GM12865 (cell line): ENCODE measurements around the gene KYAT1.

Experiments
- DNase-seq: peaks from one replicate; pipeline ENCODE4 v3.0.0; 2010; ENCODE audit warnings: low read depth
- H3K4me3 ChIP-seq: 2 replicates; pipeline ENCODE4 v1.5.1; 2011; ENCODE audit warnings: mild to moderate bottlenecking, low read depth, low read length, control low read depth
- TF ChIP-seq, protein P1 (sequence below): IDR thresholded peaks from 2 replicates; pipeline ENCODE4 v1.5.1; 2011; ENCODE audit warnings: low read length, control low read depth, low read depth, inconsistent platforms; ENCODE audit not compliant: insufficient read depth; ENCODE audit errors: missing control alignments

The KYAT1 gene

DNA sequence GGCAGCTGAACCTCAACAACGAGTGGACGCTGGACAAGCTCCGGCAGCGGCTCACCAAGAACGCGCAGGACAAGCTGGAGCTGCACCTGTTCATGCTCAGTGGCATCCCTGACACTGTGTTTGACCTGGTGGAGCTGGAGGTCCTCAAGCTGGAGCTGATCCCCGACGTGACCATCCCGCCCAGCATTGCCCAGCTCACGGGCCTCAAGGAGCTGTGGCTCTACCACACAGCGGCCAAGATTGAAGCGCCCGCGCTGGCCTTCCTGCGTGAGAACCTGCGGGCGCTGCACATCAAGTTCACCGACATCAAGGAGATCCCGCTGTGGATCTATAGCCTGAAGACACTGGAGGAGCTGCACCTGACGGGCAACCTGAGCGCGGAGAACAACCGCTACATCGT, 26.6 kb upstream of the KYAT1 start:
- no peak overlapping the region for H3K4me3 ChIP-seq
- no peak for DNase-seq
- TF ChIP-seq, protein P1, sequence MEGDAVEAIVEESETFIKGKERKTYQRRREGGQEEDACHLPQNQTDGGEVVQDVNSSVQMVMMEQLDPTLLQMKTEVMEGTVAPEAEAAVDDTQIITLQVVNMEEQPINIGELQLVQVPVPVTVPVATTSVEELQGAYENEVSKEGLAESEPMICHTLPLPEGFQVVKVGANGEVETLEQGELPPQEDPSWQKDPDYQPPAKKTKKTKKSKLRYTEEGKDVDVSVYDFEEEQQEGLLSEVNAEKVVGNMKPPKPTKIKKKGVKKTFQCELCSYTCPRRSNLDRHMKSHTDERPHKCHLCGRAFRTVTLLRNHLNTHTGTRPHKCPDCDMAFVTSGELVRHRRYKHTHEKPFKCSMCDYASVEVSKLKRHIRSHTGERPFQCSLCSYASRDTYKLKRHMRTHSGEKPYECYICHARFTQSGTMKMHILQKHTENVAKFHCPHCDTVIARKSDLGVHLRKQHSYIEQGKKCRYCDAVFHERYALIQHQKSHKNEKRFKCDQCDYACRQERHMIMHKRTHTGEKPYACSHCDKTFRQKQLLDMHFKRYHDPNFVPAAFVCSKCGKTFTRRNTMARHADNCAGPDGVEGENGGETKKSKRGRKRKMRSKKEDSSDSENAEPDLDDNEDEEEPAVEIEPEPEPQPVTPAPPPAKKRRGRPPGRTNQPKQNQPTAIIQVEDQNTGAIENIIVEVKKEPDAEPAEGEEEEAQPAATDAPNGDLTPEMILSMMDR: no peak

DNA sequence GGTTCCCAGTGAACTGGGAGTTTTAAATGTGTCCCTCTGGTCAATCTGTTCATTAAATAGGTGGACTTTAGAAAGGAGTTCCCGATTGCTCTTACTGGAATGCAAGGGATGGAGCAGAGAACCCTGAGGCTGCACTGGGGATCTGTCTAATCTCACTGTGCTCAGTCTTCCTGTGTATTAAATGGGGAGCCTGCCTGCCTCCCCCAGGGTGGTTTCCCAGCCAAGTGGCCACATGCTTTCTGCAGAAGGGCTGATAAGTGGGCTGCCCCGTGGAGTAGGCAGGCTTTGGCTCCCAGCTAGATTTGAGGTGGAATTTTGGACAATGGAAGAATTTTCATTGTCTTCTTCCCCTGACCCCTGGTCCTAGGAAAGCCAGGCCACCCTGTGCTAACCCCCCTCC, 25.0 kb upstream of the KYAT1 start:
- H3K4me3 ChIP-seq: no peak overlapping the region
- no peak for DNase-seq
- TF ChIP-seq, protein P1: no peak

DNA sequence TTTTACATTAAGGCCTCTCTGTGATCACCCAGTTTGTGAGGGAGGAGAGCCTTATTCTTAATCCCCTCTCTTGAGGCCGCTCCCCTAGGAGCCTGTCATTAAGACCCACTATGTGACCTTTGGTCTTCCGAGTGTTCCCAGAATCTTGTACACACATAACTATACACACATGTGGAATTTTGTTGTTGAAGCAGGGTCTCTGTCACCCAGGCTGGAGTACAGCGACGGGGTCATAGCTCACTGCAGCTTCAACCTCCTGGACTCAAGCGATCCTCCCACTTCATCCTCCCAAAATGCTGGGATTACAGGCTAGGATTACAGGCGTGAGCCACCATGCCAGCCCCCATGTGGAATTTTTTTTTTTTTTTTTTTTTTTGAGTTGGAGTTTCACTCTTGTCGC, 24.2 kb upstream of the KYAT1 start:
- no peak for DNase-seq
- TF ChIP-seq, protein P1: no peak
- no peak overlapping the region for H3K4me3 ChIP-seq

DNA sequence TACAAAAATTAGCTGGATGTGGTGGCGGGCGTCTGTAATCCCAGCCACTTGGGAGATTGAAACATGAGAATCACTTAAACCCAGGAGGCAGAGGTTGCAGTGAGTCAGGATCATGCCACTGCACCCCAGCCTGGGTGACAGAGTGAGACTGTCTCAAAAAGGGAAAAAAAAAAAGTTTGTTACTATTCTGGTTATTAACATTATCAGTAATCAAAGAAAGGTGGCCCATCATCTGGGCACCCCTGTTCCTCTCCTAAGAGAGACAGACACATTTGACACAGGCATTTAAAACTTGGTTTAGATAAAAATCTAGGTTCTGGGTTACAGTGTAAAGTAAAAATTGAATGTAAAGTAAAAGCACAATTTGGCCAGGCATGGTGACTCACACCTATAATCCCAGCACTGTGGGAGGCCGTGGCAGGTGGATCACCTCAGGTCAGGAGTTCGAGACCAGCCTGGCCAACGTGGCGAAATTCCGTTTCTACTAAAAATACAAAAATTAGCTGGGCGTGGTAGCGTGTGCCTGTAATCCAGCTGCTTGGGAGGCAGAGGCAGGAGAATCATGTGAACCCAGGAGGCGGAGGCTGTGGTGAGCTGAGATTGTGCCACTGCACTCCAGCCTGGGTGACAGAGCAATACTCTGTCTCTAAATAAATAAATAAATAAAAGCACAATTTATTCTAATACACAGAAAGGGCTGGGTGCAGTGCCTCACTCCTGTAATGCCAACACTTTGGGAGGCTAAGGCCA, 22.3 kb upstream of the KYAT1 start:
- TF ChIP-seq, protein P1: no peak
- no peak for DNase-seq
- H3K4me3 ChIP-seq: no peak overlapping the region

DNA sequence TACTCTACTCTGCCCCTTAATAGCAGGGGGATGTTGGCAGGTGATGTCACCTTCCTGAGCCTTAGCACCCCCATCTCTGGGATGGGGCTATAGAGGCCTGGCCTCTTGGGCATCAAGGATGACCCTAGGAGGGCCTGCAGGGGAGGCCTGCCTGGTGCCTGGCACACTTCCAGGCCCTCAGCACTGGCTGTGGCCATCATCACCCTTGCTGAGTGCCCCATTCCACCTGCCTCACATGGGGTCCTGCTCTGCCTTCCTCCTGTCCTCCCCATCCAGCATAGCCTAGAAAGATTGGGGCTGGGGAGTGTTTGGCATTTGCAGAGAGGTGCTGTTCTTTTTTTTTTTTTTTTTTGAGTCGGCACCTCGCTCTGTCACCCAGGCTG, 21.3 kb upstream of the KYAT1 start:
- H3K4me3 ChIP-seq: no peak overlapping the region
- DNase-seq: no peak
- TF ChIP-seq, protein P1: no peak

DNA sequence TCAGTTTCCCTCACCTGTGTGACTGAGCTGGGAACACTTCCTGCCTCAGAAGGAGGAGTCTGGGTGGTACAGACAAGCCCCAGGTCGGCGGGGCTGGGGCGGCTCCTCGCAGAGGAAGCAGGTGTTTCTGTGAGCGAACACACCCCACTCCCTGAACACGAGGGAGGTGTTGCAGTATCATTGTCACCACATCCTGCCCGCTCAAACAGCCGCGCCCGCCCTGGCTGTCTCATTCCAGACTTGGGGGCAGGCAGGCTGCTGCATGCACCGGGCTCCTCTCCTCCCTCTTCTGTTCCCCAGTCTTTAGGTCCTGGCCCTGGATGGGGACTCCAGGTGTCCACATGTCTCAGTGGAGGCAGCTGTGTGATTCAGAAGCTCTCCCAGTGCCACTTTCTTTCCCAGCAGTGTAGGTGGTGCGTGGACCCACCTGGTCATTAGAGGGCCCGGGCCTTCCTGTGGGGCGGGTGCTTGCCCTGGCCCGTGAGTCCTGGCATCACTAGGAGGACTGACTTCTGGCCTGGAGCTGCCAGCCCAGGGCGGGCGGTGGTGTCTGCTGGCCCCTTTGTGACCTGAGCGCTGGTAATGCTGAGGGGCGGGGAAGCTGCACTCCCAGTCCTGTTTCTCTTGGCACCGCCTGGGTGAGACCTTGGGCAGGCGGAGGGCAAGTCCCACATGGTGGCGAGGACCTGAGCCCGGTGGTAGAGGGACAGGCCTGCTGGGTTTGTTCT, 20.8 kb upstream of the KYAT1 start:
- DNase-seq: peak; percentile 90
- no peak overlapping the region for H3K4me3 ChIP-seq
- TF ChIP-seq, protein P1: no peak
